Measurements from ENCODE around the gene PTCHD4.

Gene PTCHD4

GRCh38 chr6:48099713-48100587, 11.0 kb downstream of the PTCHD4 start:
- no peak for DNase-seq

GRCh38 chr6:48098923-48099322, 12.1 kb downstream of the PTCHD4 start:
- DNase-seq: no peak

- no peak for DNase-seq
These were observed 18.3 kb downstream of the PTCHD4 start for GRCh38 chr6:48092550-48093217.

- no peak for DNase-seq
These were observed 20.5 kb downstream of the PTCHD4 start for GRCh38 chr6:48090546-48090945.

- DNase-seq: no peak
These were observed 23.5 kb downstream of the PTCHD4 start for GRCh38 chr6:48087448-48087847.

GRCh38 chr6:48086187-48086586, 24.8 kb downstream of the PTCHD4 start:
- no peak for DNase-seq

- no peak for DNase-seq
These were observed 25.8 kb downstream of the PTCHD4 start for GRCh38 chr6:48085131-48085741.

GRCh38 chr6:48084201-48084600, 26.8 kb downstream of the PTCHD4 start:
- DNase-seq: no peak

- no peak for DNase-seq
These were observed 30.6 kb downstream of the PTCHD4 start for GRCh38 chr6:48080227-48081009.

GRCh38 chr6:48078120-48078519, 32.9 kb downstream of the PTCHD4 start:
- no peak for DNase-seq

- no peak for DNase-seq
These were observed 35.8 kb downstream of the PTCHD4 start for GRCh38 chr6:48075181-48075580.

GRCh38 chr6:48073976-48074767, 36.8 kb downstream of the PTCHD4 start:
- DNase-seq: no peak

- DNase-seq: no peak
These were observed 39.2 kb downstream of the PTCHD4 start for GRCh38 chr6:48071833-48072232.

GRCh38 chr6:48069280-48069679, 41.7 kb downstream of the PTCHD4 start:
- no peak for DNase-seq

GRCh38 chr6:48068278-48069251, 42.4 kb downstream of the PTCHD4 start:
- peak; percentile 12 for DNase-seq

- no peak for DNase-seq
These were observed 43.1 kb downstream of the PTCHD4 start for GRCh38 chr6:48067886-48068277.

GRCh38 chr6:48067148-48067712, 43.8 kb downstream of the PTCHD4 start:
- DNase-seq: no peak

GRCh38 chr6:48061265-48061990, 49.6 kb downstream of the PTCHD4 start:
- no peak for DNase-seq

All from NCI-H1436 (cell line).